Measurements from ENCODE around the gene NINJ2. TPM values are rescaled to one million over a fixed set of nuclear protein-coding genes. Genes with fewer than 3 reads are reported as not detected.
"Not testable (repeated sequence)": the region's sequence is repeated elsewhere in the genome, so short reads cannot be mapped to it uniquely, and the experiment has no call there.

NINJ2 gene
- total and polyA plus RNA-seq, 4 experiments from 2014 or later, result 3.7 to 30.3 (median 15.0) TPM

DNA sequence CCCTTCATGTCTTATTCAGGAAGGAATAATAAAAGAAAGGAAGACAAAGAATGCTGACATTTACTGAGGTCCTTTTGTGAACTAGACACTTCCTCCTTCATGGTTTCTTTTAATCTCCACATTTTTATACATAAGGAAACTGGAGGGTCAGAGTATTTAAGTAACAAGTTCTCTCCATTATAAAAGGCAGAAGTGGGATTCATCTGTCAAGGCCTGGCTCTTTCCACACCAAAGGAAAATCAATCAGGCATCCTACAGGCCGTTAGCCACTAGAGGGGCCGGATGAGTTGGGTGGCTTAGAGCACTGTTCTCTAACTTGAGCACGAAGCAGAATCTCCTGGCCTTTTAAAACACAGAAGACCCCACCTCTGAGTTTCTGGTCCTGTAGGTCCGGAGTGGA, 36.8 kb upstream of the NINJ2 start:
- Histone ChIP-seq H3K36me3 (ENCODE audit: insufficient read depth, low read length) (no peaks in the 10 kb centered on the region), H3K9me3 (ENCODE audit: control insufficient read depth in 1 of 2, low read length in 2 of 2) (no peaks in the 10 kb centered on the region), H3K4me3 (ENCODE audit: low read length in 2 of 2) (no peak overlapping the region), H3K4me1 (ENCODE audit: insufficient read depth, low read length) (peaks cover 17% of the 10 kb centered on the region), H3K27ac (ENCODE audit: low read depth, low read length) (no peak overlapping the region), H3K27me3 (ENCODE audit: insufficient read depth, low read length) (no peaks in the 10 kb centered on the region)
- peaks cover 0 to 16% (median 9%) of the 10 kb centered on the region in 8 donors for H3K9me3 Mint-ChIP-seq
- no peak for DNase-seq
- intact Hi-C loops (cut with micrococcal nuclease), result no loop called here
- CTCF ChIA-PET (ENCODE audit: partially characterized antibody), result interaction anchor here (1.2 to 1.4 kb wide), 2 partner anchors 13 to 34 kb away, joined by 3 read pairs; no protein-coding TSS in a partner anchor
- no peak overlapping the region for H3K27ac Mint-ChIP-seq
- H3K27me3 Mint-ChIP-seq, result no peaks in the 10 kb centered on the region
- POLR2A ChIA-PET (ENCODE audit: partially characterized antibody), result no interaction called here
- H3K4me1 Mint-ChIP-seq, result peaks cover 9 to 27% (median 17%) of the 10 kb centered on the region in 4 donors
- H3K36me3 Mint-ChIP-seq, result peaks cover 0 to 2% of the 10 kb centered on the region in 2 donors
- no peak overlapping the region for H3K4me3 Mint-ChIP-seq

DNA sequence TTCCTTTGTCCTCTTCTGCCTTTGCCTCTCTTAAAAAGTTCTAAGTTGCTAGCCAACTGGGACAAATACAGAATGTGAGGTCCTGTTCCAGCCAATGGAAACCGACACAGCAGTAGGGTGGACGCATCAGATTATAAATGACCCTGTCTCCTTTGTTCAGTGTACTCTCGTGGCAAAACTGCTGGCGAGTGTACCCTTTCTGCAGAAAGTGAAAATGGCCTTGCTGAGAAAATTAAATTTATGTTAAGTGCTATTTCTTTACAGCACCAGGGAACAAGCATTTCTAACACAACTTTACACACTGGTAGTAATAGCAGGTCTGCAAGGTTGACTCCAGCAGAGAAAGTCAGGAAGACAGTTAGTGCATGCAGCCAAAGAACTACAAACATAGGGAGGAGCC, 35.0 kb upstream of the NINJ2 start:
- H3K9me3 ChIP-seq (ENCODE audit: control insufficient read depth in 1 of 2, low read length in 2 of 2); H3K27me3 Mint-ChIP-seq; CTCF ChIA-PET (ENCODE audit: partially characterized antibody); intact Hi-C loops (cut with micrococcal nuclease); DNase-seq; H3K36me3 Mint-ChIP-seq; H3K27ac ChIP-seq (ENCODE audit: low read depth, low read length); H3K27me3 ChIP-seq (ENCODE audit: insufficient read depth, low read length); H3K36me3 ChIP-seq (ENCODE audit: insufficient read depth, low read length); H3K4me3 ChIP-seq (ENCODE audit: low read length in 2 of 2): not testable (repeated sequence)
- peaks cover 17% of the 10 kb centered on the region for H3K4me1 ChIP-seq (ENCODE audit: insufficient read depth, low read length)
- Mint-ChIP-seq H3K27ac (peak overlapping the region in 2 of 7 donors; percentile 53 to 93), H3K4me3 (peak overlapping the region in 1 of 8 donors; percentile 49), H3K9me3 (peaks cover 0 to 16% (median 9%) of the 10 kb centered on the region in 8 donors), H3K4me1 (peaks cover 7 to 27% (median 15%) of the 10 kb centered on the region in 4 donors)
- POLR2A ChIA-PET (ENCODE audit: partially characterized antibody), result interaction anchor here (1.2 kb wide), 1 partner anchor 52 kb away, joined by 5 read pairs; no protein-coding TSS in a partner anchor

DNA sequence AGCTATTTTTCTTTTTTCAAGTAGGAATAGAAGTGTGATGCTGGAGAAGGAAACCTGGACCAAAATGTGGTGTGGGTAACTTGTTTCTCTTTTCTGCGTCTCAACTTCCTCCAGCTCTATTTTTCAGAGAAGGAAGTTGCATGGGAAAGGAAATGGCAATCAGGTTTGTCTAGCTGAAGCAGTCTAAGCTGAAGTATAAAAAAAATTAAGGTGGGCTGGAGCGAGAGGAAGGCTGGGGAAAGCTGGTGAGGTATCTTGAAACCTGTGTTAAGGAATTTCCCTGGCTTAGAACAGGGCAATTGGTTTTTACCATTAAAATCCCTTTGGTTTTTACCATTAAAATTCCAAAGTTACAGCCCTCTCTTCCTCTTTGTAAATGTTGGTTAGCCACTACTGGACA, 34.2 kb upstream of the NINJ2 start:
- ChIA-PET POLR2A (ENCODE audit: partially characterized antibody) (interaction anchor here (0.8 to 1.8 kb wide), 9 partner anchors 12 to 67 kb away, joined by 3 to 11 read pairs (median 5); partner anchors contain the start of gene WNK1), CTCF (ENCODE audit: partially characterized antibody) (interaction anchor here (0.7 to 1.2 kb wide), 3 partner anchors 12 to 83 kb away, joined by 3 to 6 read pairs (median 4); no protein-coding TSS in a partner anchor)
- Histone ChIP-seq H3K4me1 (ENCODE audit: insufficient read depth, low read length) (peaks cover 17% of the 10 kb centered on the region), H3K27ac (ENCODE audit: low read depth, low read length) (no peak overlapping the region), H3K36me3 (ENCODE audit: insufficient read depth, low read length) (no peaks in the 10 kb centered on the region), H3K27me3 (ENCODE audit: insufficient read depth, low read length) (no peaks in the 10 kb centered on the region), H3K4me3 (ENCODE audit: low read length in 2 of 2) (no peak overlapping the region), H3K9me3 (ENCODE audit: control insufficient read depth in 1 of 2, low read length in 2 of 2) (no peaks in the 10 kb centered on the region)
- no peak for DNase-seq
- intact Hi-C loops (cut with micrococcal nuclease), result no loop called here
- Mint-ChIP-seq H3K27me3 (no peaks in the 10 kb centered on the region), H3K4me3 (peak overlapping the region in 7 of 8 donors; percentile 43 to 81 (median 55)), H3K27ac (peak overlapping the region; percentile 52 to 94 (median 91)), H3K36me3 (peaks cover 0 to 2% of the 10 kb centered on the region in 2 donors), H3K4me1 (peaks cover 7 to 27% (median 15%) of the 10 kb centered on the region in 4 donors), H3K9me3 (peaks cover 0 to 16% (median 9%) of the 10 kb centered on the region in 8 donors)

DNA sequence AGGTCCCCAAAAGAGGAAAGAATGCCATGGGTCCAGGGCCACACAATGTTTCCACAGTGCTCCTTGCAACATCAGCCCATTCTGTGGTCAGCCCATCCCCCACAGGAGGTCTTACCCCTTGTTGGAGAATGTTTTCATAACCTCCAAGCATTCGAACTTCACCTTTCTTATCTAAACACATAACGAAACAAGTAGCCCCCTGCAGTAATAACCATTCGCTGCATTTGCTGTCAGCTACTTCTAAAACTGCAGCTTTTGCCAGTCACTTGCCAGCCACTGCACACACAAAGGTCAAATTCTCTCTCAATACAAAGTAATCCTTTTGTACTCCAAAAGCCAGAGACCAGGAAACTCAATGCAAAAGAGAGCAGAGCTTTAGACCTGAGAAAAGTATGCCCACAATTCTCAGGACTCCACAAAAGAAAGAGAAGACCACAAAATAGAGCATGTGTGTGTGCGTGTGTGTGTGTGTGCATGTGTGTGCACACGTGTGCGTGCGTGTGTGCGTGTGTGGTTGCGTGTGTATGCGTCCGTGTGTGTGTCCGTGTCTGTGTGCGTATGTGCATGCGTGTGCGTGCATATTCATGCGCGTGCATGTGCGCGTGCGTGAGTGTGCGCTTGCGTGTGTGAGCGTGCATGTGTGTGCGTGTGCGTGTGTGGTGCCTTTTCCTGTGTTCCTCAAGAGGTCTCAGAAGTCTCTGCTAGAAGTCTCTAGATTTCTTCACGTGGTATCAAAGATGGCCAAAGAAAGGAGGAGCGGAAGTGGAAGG, 31.7 kb upstream of the NINJ2 start:
- H3K27ac ChIP-seq (ENCODE audit: low read depth, low read length), result no peak overlapping the region
- H3K27ac Mint-ChIP-seq, result peak overlapping the region in 4 of 7 donors; percentile 29 to 74 (median 38)

DNA sequence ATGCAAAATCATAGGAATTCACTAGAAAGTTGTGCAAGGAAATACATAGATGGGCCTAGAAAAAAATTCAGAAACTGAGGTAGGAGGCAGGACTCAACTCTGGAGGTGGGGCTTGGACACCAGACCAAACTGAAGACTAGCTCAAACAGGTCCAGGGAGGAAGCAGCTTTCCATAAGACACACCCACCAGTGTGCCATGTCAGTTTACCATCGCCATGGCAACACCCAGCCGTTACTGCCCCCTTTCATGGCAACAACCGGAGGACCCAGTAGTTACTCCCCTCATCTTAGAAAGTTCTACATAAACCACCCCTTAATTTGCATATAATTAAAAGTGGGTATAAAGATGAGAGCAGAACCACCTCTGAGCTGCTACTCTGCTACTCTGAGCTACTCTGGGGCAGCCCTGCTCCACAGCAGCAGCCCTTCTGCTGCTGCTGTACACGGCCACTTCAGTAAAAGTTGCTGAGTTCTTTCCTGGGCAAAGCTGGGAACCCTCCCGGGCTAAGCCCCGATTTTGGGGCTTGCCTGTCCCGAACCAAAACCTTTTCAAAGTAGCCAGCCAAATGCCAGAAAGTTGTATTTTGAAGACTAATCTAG, 30.8 kb upstream of the NINJ2 start:
- POLR2A ChIA-PET (ENCODE audit: partially characterized antibody), result interaction anchor here (0.7 kb wide), 1 partner anchor 9 kb away, joined by 3 read pairs; no protein-coding TSS in a partner anchor
- Histone ChIP-seq H3K36me3 (ENCODE audit: insufficient read depth, low read length) (no peaks in the 10 kb centered on the region), H3K27ac (ENCODE audit: low read depth, low read length) (no peak overlapping the region), H3K9me3 (ENCODE audit: control insufficient read depth in 1 of 2, low read length in 2 of 2) (no peaks in the 10 kb centered on the region), H3K27me3 (ENCODE audit: insufficient read depth, low read length) (no peaks in the 10 kb centered on the region), H3K4me1 (ENCODE audit: insufficient read depth, low read length) (peaks cover 17% of the 10 kb centered on the region), H3K4me3 (ENCODE audit: low read length in 2 of 2) (no peak overlapping the region)
- Mint-ChIP-seq H3K4me1 (peaks cover 7 to 23% (median 15%) of the 10 kb centered on the region in 4 donors), H3K27me3 (no peaks in the 10 kb centered on the region), H3K36me3 (peaks cover 0 to 2% of the 10 kb centered on the region in 2 donors), H3K9me3 (peaks cover 0 to 16% (median 9%) of the 10 kb centered on the region in 8 donors), H3K27ac (no peak overlapping the region), H3K4me3 (no peak overlapping the region)
- DNase-seq, result no peak
- intact Hi-C loops (cut with micrococcal nuclease), result no loop called here
- CTCF ChIA-PET (ENCODE audit: partially characterized antibody), result interaction anchor here (1.2 to 2.2 kb wide), 2 partner anchors 45 to 57 kb away, joined by 3 to 8 read pairs; no protein-coding TSS in a partner anchor

More for the DNA sequence above, 31.7 kb upstream of the NINJ2 start:
- Histone ChIP-seq H3K27me3 (ENCODE audit: insufficient read depth, low read length) (no peaks in the 10 kb centered on the region), H3K9me3 (ENCODE audit: control insufficient read depth in 1 of 2, low read length in 2 of 2) (no peaks in the 10 kb centered on the region), H3K4me3 (ENCODE audit: low read length in 2 of 2) (no peak overlapping the region), H3K4me1 (ENCODE audit: insufficient read depth, low read length) (peaks cover 17% of the 10 kb centered on the region), H3K36me3 (ENCODE audit: insufficient read depth, low read length) (no peaks in the 10 kb centered on the region)
- peaks cover 7 to 23% (median 15%) of the 10 kb centered on the region in 4 donors for H3K4me1 Mint-ChIP-seq
- peaks cover 0 to 2% of the 10 kb centered on the region in 2 donors for H3K36me3 Mint-ChIP-seq
- peaks cover 0 to 16% (median 9%) of the 10 kb centered on the region in 8 donors for H3K9me3 Mint-ChIP-seq
- H3K4me3 Mint-ChIP-seq, result no peak overlapping the region
- CTCF ChIA-PET (ENCODE audit: partially characterized antibody), result interaction anchor here (0.6 to 2.2 kb wide), 3 partner anchors 10 to 268 kb away, joined by 3 to 8 read pairs (median 4); no protein-coding TSS in a partner anchor
- POLR2A ChIA-PET (ENCODE audit: partially characterized antibody), result interaction anchor here (0.7 to 0.8 kb wide), 2 partner anchors 10 to 49 kb away, joined by 3 read pairs; no protein-coding TSS in a partner anchor
- intact Hi-C loops (cut with micrococcal nuclease), result no loop called here
- DNase-seq, result no peak
- H3K27me3 Mint-ChIP-seq, result no peaks in the 10 kb centered on the region

DNA sequence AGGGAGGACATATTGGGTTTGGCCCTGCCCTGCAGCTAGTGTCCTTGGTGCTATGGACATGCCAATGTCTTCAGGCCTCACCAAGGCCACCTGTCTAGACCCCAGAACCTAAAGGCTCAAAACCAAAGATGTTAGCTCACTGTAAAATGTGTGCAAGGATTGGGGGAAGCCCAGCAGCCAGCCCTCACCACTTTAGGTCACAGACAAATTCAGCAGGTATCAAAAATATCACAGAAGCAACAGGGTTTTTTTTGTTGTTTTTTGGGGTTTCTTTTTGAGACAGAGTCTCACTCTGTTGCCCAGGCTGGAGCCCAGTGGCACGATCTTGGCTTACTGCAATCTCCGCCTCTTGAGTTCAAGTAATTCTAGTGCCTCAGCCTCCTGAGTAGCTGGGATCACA, 29.0 kb upstream of the NINJ2 start:
- Mint-ChIP-seq H3K4me3 (no peak overlapping the region), H3K4me1 (peaks cover 3 to 13% (median 6%) of the 10 kb centered on the region in 4 donors), H3K36me3 (no peaks in the 10 kb centered on the region), H3K9me3 (peaks cover 0 to 3% (median under 1%) of the 10 kb centered on the region in 8 donors), H3K27me3 (no peaks in the 10 kb centered on the region), H3K27ac (no peak overlapping the region)
- Histone ChIP-seq H3K4me3 (ENCODE audit: low read length in 2 of 2) (no peak overlapping the region), H3K27ac (ENCODE audit: low read depth, low read length) (no peak overlapping the region), H3K36me3 (ENCODE audit: insufficient read depth, low read length) (no peaks in the 10 kb centered on the region), H3K4me1 (ENCODE audit: insufficient read depth, low read length) (peaks cover 9% of the 10 kb centered on the region), H3K27me3 (ENCODE audit: insufficient read depth, low read length) (no peaks in the 10 kb centered on the region), H3K9me3 (ENCODE audit: control insufficient read depth in 1 of 2, low read length in 2 of 2) (no peaks in the 10 kb centered on the region)
- intact Hi-C loops (cut with micrococcal nuclease), result no loop called here
- no peak for DNase-seq
- ChIA-PET POLR2A (ENCODE audit: partially characterized antibody) (interaction anchor here (0.7 kb wide), 1 partner anchor 76 kb away, joined by 5 read pairs; no protein-coding TSS in a partner anchor), CTCF (ENCODE audit: partially characterized antibody) (interaction anchor here (0.7 kb wide), 1 partner anchor 932 kb away, joined by 3 read pairs; no protein-coding TSS in a partner anchor)
